Ishikawa (cell line): ENCODE results near the gene DIPK1C.

Experiments used
- CEBPB ChIP-seq: IDR thresholded peaks from 2 replicates; pipeline ENCODE4 v1.6.1; 2012
- CREB1 ChIP-seq: IDR thresholded peaks from 2 replicates; pipeline ENCODE4 v1.6.1; 2012; ENCODE audit warnings: low read depth
- EGR1 ChIP-seq: IDR thresholded peaks from 2 replicates; pipeline ENCODE4 v1.6.1; 2012
- EP300 ChIP-seq: IDR thresholded peaks from 2 replicates; pipeline ENCODE4 v1.6.1; 2012; ENCODE audit warnings: borderline replicate concordance
- FOXM1 ChIP-seq: IDR thresholded peaks from 2 replicates; pipeline ENCODE4 v1.6.1; 2012; ENCODE audit warnings: low read depth, borderline replicate concordance
- NFIC ChIP-seq: IDR thresholded peaks from 2 replicates; pipeline ENCODE4 v1.6.1; 2012
- RAD21 ChIP-seq: IDR thresholded peaks from 2 replicates; pipeline ENCODE4 v1.6.1; 2012; ENCODE audit warnings: low read depth
- TAF1 ChIP-seq: IDR thresholded peaks from 2 replicates; pipeline ENCODE4 v1.6.1; 2012; ENCODE audit warnings: low read depth, mild to moderate bottlenecking
- TCF12 ChIP-seq: IDR thresholded peaks from 2 replicates; pipeline ENCODE4 v1.6.1; 2012; ENCODE audit warnings: low read depth
- TEAD4 ChIP-seq: IDR thresholded peaks from 2 replicates; pipeline ENCODE4 v1.6.1; 2012
- YY1 ChIP-seq: IDR thresholded peaks from 2 replicates; pipeline ENCODE4 v1.6.1; 2012; ENCODE audit warnings: low read depth
- ZBTB7A ChIP-seq: IDR thresholded peaks from 2 replicates; pipeline ENCODE4 v1.6.1; 2012; ENCODE audit warnings: low read depth
- TF ChIP-seq, protein P1 (sequence below): IDR thresholded peaks from 2 replicates; pipeline ENCODE4 v1.6.1; 2012
- TF ChIP-seq, protein P2 (sequence below): IDR thresholded peaks from 2 replicates; pipeline ENCODE4 v1.6.1; 2012; ENCODE audit warnings: low read depth, mild to moderate bottlenecking
- TF ChIP-seq, protein P3 (sequence below): IDR thresholded peaks from 2 replicates; pipeline ENCODE4 v1.6.1; 2012

The DIPK1C gene

DNA sequence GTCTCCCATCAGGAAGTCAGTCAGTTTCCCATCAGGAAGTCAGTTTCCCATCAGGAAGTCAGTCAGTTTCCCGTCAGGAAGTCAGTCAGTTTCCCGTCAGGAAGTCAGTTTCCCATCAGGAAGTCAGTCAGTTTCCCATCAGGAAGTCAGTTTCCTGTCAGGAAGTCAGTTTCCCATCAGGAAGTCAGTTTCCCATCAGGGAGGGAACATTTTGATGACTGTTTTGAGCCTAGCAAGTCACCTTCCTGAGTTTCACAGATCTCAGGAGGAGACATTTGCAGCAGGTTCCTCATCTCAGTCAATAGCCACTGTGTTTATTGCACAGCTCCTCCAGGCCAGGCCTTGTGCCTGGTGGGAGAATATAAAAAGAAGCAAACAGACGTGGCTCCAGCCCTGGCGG is 31.9 kb downstream of the DIPK1C start:
- TF ChIP-seq NFIC, result no peak
- no peak for TF ChIP-seq EP300
- TF ChIP-seq TAF1, result no peak
- no peak for TF ChIP-seq CREB1
- TF ChIP-seq TCF12, result no peak
- TF ChIP-seq CEBPB, result no peak
- no peak for TF ChIP-seq ZBTB7A
- TF ChIP-seq YY1, result no peak
- no peak for TF ChIP-seq FOXM1
- TF ChIP-seq, protein P1, sequence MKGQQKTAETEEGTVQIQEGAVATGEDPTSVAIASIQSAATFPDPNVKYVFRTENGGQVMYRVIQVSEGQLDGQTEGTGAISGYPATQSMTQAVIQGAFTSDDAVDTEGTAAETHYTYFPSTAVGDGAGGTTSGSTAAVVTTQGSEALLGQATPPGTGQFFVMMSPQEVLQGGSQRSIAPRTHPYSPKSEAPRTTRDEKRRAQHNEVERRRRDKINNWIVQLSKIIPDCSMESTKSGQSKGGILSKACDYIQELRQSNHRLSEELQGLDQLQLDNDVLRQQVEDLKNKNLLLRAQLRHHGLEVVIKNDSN, result no peak
- TF ChIP-seq, protein P2, sequence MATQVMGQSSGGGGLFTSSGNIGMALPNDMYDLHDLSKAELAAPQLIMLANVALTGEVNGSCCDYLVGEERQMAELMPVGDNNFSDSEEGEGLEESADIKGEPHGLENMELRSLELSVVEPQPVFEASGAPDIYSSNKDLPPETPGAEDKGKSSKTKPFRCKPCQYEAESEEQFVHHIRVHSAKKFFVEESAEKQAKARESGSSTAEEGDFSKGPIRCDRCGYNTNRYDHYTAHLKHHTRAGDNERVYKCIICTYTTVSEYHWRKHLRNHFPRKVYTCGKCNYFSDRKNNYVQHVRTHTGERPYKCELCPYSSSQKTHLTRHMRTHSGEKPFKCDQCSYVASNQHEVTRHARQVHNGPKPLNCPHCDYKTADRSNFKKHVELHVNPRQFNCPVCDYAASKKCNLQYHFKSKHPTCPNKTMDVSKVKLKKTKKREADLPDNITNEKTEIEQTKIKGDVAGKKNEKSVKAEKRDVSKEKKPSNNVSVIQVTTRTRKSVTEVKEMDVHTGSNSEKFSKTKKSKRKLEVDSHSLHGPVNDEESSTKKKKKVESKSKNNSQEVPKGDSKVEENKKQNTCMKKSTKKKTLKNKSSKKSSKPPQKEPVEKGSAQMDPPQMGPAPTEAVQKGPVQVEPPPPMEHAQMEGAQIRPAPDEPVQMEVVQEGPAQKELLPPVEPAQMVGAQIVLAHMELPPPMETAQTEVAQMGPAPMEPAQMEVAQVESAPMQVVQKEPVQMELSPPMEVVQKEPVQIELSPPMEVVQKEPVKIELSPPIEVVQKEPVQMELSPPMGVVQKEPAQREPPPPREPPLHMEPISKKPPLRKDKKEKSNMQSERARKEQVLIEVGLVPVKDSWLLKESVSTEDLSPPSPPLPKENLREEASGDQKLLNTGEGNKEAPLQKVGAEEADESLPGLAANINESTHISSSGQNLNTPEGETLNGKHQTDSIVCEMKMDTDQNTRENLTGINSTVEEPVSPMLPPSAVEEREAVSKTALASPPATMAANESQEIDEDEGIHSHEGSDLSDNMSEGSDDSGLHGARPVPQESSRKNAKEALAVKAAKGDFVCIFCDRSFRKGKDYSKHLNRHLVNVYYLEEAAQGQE, result no peak
- TF ChIP-seq RAD21, result no peak
- TF ChIP-seq, protein P3, sequence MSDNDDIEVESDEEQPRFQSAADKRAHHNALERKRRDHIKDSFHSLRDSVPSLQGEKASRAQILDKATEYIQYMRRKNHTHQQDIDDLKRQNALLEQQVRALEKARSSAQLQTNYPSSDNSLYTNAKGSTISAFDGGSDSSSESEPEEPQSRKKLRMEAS, result no peak
- TF ChIP-seq TEAD4, result no peak
- TF ChIP-seq EGR1, result no peak

DNA sequence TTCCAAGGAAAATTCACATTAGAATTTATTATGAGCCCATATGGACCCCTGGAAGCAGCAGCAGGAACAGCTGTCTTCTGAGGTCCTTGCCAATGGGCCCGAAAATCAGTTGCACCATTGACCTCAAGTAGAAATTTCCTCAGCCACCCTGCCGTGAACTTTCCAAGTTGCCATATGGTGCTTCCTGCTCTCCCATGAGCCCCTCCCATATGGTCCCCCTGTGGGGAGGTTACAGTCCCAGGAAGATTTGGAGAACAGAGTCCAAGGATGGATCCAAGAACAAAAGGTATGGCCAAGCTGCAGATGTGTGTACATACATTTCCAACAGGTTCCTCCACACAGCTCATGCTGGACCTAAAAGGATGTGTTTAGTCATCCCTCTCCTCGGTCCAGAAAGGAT is 34.6 kb downstream of the DIPK1C start:
- TF ChIP-seq EGR1 (no peak), EP300 (no peak), FOXM1 (no peak), RAD21 (no peak), TEAD4 (no peak), YY1 (no peak), ZBTB7A (no peak), NFIC (no peak)
- TF ChIP-seq, protein P1, result no peak
- TF ChIP-seq, protein P2, result no peak
- TF ChIP-seq, protein P3, result no peak

DNA sequence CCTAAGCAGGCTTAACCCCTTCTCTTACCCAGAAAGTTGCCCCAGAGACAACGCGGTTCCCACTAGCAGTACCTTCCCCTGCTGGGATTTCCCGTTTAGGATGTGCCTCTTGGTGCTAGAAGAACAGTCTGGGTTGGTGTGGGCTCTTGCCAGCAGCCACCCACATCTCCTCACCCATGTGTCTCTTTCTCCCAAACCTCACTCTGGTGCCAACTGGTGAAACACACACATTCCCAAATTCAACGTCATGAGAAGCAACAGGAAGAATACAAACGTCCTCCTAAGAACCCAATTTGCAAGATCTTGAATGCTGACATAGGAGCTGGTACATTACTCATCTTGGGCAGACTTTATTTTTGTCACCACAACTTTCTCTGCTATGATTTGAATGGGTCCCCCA is 36.2 kb downstream of the DIPK1C start:
- TF ChIP-seq TEAD4 (no peak), ZBTB7A (no peak), TCF12 (no peak), CREB1 (no peak), YY1 (no peak)

DNA sequence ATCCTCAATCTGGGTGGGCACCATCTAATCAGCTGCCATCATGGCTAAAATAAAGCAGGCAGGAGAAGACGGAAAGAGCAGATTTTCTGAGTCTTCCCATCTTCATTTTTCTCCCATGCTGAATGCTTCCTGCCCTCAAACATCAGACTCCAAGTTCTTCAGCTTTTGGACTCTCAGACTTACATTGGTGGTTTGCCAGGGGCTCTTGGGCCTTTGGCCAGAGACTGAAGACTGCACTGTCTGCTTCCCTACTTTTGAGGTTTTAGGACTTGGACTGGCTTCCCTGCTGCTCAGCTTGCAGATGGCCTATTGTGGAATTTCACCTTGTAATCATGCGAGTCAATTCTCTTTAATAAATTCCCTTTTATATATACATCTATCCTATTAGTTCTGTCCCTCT is 36.6 kb downstream of the DIPK1C start:
- TF ChIP-seq CEBPB (no peak), EGR1 (no peak), YY1 (no peak), TEAD4 (no peak), ZBTB7A (no peak), EP300 (no peak), RAD21 (no peak), FOXM1 (no peak), NFIC (no peak), TCF12 (no peak), CREB1 (no peak), TAF1 (no peak)
- TF ChIP-seq, protein P2, result no peak
- TF ChIP-seq, protein P3, result no peak
- TF ChIP-seq, protein P1, result no peak
